GM20000 (cell line): ENCODE data around the gene SDC4.
A peak's percentile ranks its signal among the peaks of the same experiment; 100 is the strongest.

Experiments used
- DNase-seq: peaks from one replicate; pipeline ENCODE4 v3.0.0; 2012; ENCODE audit warnings: low spot score
- TF ChIP-seq, protein P1 (sequence below): IDR thresholded peaks from 2 replicates; pipeline ENCODE4 v1.5.1; 2012; ENCODE audit warnings: mild to moderate bottlenecking, control low read depth; ENCODE audit errors: extremely low read depth, missing control alignments

SDC4 gene

DNA sequence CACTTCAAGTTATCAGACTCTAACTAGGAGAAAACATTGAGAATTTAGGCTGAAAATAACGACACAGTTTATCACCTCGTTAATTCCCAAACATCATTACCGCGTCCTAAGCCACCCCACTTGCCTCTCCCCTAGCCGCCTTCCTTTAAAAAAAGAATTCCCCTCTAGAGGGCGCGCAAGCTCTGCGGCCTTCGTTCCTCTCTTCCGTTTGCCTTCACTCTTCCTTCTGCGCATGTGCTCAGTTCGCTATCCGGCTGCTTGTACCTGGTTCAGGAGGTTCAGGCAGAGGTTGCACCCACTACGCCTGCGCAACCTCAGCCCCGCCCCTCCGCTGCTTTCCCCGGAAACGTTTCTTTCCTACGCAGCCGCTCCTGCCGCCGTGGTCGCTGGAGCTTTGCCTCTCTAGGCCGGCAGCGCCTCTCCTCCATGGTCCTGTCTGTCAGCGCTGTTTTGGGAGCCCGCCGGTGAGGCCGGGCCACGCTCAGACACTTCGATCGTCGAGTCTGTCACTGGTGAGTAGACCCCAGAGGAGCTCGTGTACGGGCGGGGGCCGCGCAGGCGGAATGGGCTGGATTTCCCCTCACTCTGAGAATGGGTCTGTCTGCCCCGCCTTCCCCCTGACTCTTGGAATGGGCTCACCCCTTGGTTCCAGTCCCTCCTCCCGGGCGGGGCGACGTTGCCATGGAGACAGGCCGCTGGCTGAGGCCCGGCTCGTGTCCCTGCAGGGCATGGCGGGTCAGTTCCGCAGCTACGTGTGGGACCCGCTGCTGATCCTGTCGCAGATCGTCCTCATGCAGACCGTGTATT is 14.8 kb upstream of the SDC4 start, which contains the start of gene SYS1:
Gene SYS1 (plus strand): TSS at position 353 of the 807 bp plus-strand sequence. CDS start 376 bp downstream, at position 729.
- TF ChIP-seq, protein P1, sequence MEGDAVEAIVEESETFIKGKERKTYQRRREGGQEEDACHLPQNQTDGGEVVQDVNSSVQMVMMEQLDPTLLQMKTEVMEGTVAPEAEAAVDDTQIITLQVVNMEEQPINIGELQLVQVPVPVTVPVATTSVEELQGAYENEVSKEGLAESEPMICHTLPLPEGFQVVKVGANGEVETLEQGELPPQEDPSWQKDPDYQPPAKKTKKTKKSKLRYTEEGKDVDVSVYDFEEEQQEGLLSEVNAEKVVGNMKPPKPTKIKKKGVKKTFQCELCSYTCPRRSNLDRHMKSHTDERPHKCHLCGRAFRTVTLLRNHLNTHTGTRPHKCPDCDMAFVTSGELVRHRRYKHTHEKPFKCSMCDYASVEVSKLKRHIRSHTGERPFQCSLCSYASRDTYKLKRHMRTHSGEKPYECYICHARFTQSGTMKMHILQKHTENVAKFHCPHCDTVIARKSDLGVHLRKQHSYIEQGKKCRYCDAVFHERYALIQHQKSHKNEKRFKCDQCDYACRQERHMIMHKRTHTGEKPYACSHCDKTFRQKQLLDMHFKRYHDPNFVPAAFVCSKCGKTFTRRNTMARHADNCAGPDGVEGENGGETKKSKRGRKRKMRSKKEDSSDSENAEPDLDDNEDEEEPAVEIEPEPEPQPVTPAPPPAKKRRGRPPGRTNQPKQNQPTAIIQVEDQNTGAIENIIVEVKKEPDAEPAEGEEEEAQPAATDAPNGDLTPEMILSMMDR: peak; percentile 50
- DNase-seq: peak; percentile 94

DNA sequence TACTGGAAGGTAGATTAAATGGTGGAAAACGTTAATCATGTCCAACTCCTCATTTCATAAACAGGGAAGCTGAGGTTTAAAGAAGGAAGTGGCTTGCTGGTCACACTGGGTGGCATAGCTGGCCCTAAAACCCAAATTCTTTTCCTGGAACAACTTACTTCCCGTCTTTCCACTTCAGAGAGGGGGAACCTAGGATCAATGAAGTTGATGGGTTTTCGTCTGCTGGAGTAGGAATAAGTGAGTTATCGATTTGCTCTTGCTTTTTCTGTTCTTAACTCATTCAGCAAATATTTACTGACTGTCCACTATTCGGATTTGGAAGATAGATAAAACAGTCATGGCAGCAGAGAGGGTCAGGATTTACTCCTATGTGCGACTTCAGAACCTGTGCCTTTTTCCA is 13.6 kb upstream of the SDC4 start:
- DNase-seq: no peak
- TF ChIP-seq, protein P1: no peak

DNA sequence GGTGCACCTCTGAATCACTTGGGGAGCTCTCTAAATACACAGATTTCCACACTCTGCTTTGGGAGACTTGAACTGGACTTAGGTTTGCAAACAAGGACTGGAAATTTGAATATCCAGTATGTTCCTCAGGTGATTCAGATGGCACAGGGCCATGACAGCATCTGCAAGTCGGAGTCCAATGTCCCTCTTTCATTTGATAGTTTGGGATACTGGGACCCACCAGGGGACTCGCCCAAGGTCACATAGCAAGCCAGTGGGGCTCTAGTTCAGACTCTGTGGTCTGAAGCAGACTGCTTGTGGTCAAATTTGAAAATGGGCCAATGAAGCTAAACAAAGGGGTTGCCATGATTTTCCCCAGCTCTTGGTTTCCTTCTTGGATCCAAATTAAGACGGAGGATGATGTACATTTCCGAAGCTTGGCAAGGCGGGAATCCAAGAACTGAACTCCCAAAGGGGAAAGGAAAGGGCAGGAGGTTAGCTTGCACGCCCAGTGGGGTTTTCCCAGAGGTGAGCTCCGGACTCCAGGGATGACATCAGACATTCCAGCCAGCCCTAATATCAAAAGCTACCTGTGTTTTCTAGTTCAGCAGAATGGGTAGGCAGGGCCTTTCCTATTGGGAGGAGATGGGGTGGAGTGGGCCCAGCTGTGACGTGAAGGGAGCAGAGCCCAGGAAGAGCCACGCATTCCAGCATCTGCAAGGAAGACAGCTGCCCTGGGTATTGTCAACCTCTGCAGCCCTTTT is 11.4 kb upstream of the SDC4 start:
- DNase-seq: no peak
- TF ChIP-seq, protein P1: no peak

DNA sequence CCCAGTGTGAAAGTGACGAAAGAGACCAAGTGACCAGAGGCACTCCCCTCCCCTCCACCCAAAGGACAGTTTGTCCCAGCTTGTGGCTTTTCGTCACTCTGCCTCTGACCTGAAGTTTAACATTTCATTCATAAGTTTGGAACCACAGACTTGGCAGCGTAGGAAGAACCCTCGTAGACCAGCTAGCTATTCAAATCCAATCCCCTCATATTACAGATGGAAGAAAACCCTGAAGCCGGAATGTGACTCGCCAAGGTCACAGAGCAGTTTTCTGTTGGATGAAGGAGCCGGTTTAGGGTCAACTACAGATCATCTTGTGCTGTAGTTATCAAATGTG is 10.8 kb upstream of the SDC4 start:
- no peak for DNase-seq
- TF ChIP-seq, protein P1: no peak

DNA sequence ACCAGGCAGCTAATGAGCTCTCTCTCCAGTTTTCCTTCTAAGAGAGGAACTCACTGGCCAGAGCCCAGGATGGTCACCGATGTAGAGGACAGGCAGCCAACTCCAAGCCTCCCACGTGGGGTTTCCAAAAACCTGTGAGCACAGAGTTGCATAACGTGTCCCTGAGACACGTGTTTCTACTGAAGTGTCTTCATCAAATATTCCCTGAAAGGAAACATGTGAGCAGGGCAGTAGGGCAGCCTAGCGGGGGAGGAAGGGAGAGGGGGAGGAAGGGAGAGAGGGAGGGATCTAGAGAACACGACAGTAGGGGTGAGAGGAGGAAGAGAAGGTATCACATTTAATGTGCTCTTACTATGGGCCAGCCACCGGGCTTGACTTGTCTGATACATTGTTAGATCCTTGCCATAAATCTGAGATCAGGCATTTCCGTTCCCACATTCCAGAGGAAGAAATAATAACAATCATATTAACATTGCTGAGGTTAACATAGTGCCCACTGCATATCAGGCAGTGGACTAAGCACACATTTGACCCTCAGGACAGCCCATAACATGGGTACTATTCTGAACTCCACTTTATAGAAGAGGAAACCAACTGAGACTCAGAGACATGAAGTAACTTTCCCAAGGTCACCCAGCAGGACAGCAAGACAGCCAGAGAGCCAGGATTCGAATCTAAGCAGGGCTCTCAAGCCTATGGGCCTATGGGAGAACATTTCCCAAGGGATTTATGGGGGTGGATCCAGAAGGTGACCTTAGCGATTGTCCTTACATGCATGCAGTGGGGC is 10.3 kb upstream of the SDC4 start:
- no peak for DNase-seq
- TF ChIP-seq, protein P1: no peak

DNA sequence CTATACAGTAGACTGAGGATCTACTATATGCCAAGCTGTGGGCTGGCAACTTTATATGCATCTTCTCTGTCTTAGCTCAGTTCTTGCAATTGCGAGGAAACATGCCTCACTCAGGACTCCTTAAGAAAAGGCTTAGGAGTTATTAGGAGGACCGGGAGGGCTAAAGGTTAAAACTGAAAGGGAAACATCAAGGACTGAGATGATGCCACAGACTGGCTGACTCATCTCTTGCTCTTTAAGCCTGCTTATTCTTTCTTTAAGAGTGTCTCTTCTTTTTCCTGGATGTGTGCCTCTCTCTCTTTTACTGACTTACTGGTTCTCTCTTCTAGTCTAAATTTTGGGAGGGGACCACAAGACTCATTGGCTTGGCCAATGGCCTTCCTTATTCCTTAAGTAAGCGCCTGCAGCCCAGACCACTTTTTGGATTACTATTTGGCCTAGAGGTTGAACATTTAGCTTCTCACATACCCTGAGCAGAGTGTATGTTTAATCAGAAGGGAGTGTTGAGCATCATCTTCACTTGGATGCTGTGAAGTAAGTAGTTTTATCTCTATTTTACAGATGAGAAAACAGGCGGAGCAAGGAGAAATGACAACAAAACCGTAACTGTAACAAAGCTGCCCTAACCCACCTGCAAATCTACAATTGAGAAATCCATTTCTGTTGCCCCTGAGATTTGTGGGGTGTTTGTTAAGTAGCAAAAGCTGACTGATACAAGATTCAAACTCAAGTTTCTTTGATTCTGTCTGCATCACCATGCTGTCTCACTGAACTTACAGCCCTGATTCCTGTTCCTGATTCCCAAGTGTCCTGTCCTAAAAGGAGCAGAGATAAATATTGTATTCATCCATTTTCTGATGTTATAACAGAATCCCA is 7.2 kb upstream of the SDC4 start:
- DNase-seq: no peak
- TF ChIP-seq, protein P1: no peak
